ENCODE data around the gene CDC42EP4.

DNA sequence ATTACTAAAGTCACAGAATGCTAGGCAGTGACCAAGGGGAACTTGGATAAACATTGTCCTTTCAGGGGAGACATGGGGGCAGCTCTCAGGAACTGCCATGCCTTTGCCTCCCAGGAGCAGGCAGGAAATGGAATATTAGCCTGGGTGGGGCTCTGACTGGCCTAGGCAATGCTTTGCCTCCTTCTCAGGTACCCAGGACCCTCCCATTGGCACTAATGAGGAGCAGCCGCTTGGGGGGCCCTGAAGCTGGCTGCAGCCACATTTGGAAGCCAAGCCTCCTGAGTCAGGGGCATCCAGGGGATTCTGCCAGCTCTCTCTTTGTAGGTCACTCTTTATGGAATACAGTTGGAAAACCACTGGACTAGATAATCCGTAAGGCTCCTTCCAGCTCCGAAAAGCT, 55.6 kb downstream of the CDC42EP4 start:
- TF ChIP-seq, protein P1, sequence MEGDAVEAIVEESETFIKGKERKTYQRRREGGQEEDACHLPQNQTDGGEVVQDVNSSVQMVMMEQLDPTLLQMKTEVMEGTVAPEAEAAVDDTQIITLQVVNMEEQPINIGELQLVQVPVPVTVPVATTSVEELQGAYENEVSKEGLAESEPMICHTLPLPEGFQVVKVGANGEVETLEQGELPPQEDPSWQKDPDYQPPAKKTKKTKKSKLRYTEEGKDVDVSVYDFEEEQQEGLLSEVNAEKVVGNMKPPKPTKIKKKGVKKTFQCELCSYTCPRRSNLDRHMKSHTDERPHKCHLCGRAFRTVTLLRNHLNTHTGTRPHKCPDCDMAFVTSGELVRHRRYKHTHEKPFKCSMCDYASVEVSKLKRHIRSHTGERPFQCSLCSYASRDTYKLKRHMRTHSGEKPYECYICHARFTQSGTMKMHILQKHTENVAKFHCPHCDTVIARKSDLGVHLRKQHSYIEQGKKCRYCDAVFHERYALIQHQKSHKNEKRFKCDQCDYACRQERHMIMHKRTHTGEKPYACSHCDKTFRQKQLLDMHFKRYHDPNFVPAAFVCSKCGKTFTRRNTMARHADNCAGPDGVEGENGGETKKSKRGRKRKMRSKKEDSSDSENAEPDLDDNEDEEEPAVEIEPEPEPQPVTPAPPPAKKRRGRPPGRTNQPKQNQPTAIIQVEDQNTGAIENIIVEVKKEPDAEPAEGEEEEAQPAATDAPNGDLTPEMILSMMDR (IDR thresholded peaks at IDR 0.05; ENCODE audit: borderline replicate concordance, extremely low read depth, low read length, poor library complexity, severe bottlenecking): no peak
- TF ChIP-seq EZH2 (IDR thresholded peaks at IDR 0.05; ENCODE audit: borderline replicate concordance, low read depth, low read length, severe bottlenecking): no peak

Data from DND-41 (cell line).